Activated B cell treated with CpG ODN at 0.5 μM for 24 hours (primary cell): ENCODE results near the gene CREBL2. TPM values are rescaled to one million over a fixed set of nuclear protein-coding genes. Genes with fewer than 3 reads are reported as not detected.

Source experiments
- ATAC-seq: fragments of 200-7000 bp; cut with Tn5 transposase; one replicate; pipeline ENCODE4 v1.10.0; 2021; ENCODE audit warnings: low read depth, mild to moderate bottlenecking, moderate library complexity
- CTCF ChIA-PET: fragments of 350-600 bp; sonication (Branson Sonifier 250); formaldehyde crosslinking; loops from one replicate; lab custom pipeline; 2021; ENCODE audit warnings: antibody characterized with exemption; lab: Charles Lee
- POLR2A ChIA-PET: fragments of 350-600 bp; sonication (Branson Sonifier 250); formaldehyde crosslinking; loops from one replicate; lab custom pipeline; 2021; ENCODE audit warnings: antibody characterized with exemption; lab: Charles Lee
- DNase-seq: peaks from one replicate; pipeline ENCODE4 v3.0.0; 2022
- H3K27ac Mint-ChIP-seq: one replicate; pipeline ENCODE4 v1.8.0; 2020; ENCODE audit warnings: mixed read lengths
- H3K27me3 Mint-ChIP-seq: one replicate; pipeline ENCODE4 v1.8.0; 2021; ENCODE audit warnings: mixed read lengths
- H3K36me3 Mint-ChIP-seq: one replicate; pipeline ENCODE4 v1.8.0; 2021; ENCODE audit warnings: low read depth, mixed read lengths
- H3K4me1 Mint-ChIP-seq: one replicate; pipeline ENCODE4 v1.8.0; 2021; ENCODE audit warnings: mixed read lengths
- H3K4me3 Mint-ChIP-seq: one replicate; pipeline ENCODE4 v1.8.0; 2020; ENCODE audit warnings: mild to moderate bottlenecking, mixed read lengths
- H3K9me3 Mint-ChIP-seq: one replicate; pipeline ENCODE4 v1.8.0; 2020; ENCODE audit warnings: mixed read lengths
- intact Hi-C: fragments of 100-400 bp; cut with micrococcal nuclease; formaldehyde crosslinking; loops from one replicate; pipeline ENCODE4 v1.15.1; 2024
- total RNA-seq: library from RNA; stranded (reverse); gene quantifications from 2 replicates; pipeline ENCODE4 v1.2.3, GENCODE V29; 2022
- TF ChIP-seq, protein P1 (sequence below): fragments of 200-600 bp; IDR thresholded peaks from one replicate; pipeline ENCODE4 v1.8.0; 2022; ENCODE audit warnings: antibody characterized with exemption, mild to moderate bottlenecking

Gene CREBL2
- total RNA-seq, 1 donor from 2014 or later, result 10.1 TPM

DNA sequence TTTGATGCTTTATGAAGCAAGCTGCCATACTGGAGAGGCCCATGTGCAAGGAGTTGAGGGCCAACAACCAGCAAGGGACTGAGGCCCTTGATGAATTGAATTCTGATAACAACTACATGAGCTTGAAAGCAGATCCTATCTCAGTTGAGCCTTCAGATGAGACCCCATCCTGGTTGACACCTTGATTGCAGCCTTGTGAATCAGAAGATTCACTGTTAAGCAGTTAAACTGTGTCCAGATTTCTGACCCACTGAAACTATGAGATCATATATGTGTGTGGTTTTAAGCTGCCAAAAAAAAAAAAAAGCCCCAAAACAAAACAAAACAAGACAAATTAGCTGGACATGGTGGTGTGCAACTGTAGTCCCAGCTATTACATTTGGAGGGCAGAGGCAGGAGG, 42.2 kb downstream of the CREBL2 start:
- ChIA-PET CTCF (interaction anchor here (1.0 to 1.9 kb wide), 3 partner anchors 9 to 83 kb away, joined by 3 to 9 read pairs (median 3); no protein-coding TSS in a partner anchor), POLR2A (no interaction called here)
- H3K36me3 Mint-ChIP-seq, result peaks cover under 1% of the 10 kb centered on the region
- no peaks in the 10 kb centered on the region for H3K27me3 Mint-ChIP-seq
- peaks cover 7% of the 10 kb centered on the region for H3K4me1 Mint-ChIP-seq
- TF ChIP-seq, protein P1, sequence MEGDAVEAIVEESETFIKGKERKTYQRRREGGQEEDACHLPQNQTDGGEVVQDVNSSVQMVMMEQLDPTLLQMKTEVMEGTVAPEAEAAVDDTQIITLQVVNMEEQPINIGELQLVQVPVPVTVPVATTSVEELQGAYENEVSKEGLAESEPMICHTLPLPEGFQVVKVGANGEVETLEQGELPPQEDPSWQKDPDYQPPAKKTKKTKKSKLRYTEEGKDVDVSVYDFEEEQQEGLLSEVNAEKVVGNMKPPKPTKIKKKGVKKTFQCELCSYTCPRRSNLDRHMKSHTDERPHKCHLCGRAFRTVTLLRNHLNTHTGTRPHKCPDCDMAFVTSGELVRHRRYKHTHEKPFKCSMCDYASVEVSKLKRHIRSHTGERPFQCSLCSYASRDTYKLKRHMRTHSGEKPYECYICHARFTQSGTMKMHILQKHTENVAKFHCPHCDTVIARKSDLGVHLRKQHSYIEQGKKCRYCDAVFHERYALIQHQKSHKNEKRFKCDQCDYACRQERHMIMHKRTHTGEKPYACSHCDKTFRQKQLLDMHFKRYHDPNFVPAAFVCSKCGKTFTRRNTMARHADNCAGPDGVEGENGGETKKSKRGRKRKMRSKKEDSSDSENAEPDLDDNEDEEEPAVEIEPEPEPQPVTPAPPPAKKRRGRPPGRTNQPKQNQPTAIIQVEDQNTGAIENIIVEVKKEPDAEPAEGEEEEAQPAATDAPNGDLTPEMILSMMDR, result no peak
- DNase-seq (no peak), ATAC-seq (no peak)
- no peak overlapping the region for H3K4me3 Mint-ChIP-seq
- H3K9me3 Mint-ChIP-seq, result peaks cover 12% of the 10 kb centered on the region
- H3K27ac Mint-ChIP-seq, result no peak overlapping the region
- intact Hi-C loops, result no loop called here

DNA sequence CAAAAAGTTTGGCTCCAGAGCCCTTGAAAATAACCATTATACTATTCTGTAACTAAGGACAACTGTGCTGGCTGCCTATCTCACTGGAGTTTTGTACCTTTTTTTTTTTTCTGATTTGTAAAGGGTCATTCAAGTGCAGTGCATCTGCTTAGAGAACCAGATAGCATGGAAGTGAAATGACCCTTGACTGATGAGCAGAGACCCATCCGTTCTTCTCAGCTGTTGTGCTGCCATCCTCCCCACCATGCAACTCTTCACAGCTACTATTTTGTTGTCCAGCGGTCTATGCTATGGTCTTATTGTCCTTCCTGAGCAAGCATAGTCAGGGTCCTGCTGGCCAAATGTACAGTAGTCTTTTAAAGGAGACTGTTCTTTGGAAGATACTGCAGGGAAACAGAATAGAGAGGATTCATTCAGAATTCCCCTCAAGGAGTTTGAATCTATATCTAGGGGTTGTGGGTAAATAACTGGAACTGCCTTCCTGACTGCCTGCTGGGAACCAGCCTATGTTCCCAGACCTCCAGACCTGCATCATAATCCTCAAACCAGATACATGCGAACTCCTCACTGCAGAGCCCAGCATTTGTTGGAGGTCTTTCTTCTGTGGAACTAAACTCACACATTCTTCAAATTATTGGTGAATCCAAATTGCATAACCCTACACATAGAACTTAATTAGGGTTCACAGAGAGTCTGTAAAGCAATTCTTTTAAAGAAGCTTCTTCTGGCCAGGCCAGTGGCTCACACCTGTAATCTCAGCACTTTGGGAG, 43.2 kb downstream of the CREBL2 start:
- CTCF ChIA-PET, result interaction anchor here (0.8 to 1.9 kb wide), 8 partner anchors 8 to 90 kb away, joined by 3 to 7 read pairs (median 4); no protein-coding TSS in a partner anchor
- TF ChIP-seq, protein P1, result no peak
- Mint-ChIP-seq H3K27ac (no peak overlapping the region), H3K4me3 (no peak overlapping the region), H3K4me1 (peaks cover 7% of the 10 kb centered on the region), H3K27me3 (no peaks in the 10 kb centered on the region), H3K36me3 (no peaks in the 10 kb centered on the region), H3K9me3 (peaks cover 4% of the 10 kb centered on the region)
- ATAC-seq (no peak), DNase-seq (no peak)
- POLR2A ChIA-PET, result no interaction called here
- intact Hi-C loops, result no loop called here

DNA sequence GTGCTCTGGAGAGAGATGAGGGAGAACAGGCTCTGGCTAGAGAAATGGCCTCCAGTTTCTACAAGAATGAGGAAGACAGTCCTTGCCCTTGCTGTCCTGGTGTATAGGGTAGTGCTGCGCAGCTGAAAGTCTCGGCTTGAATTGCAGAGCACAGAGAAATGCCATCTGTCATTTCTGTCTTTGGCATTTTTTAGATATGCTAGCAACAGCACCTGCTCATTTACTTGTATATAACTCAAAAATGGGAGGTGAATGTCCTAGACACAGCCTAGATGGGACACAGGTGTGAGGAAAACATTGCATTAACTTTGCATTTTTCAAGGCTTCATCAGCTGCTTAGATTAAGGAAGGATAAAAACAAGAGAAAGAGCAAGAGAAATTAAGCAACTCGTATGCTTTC, 48.5 kb downstream of the CREBL2 start:
- intact Hi-C loops, result no loop called here
- Mint-ChIP-seq H3K9me3 (no peaks in the 10 kb centered on the region), H3K27ac (no peak overlapping the region), H3K27me3 (peaks cover 3% of the 10 kb centered on the region), H3K4me3 (no peak overlapping the region), H3K4me1 (peaks cover 7% of the 10 kb centered on the region), H3K36me3 (no peaks in the 10 kb centered on the region)
- TF ChIP-seq, protein P1, result no peak
- ChIA-PET POLR2A (no interaction called here), CTCF (no interaction called here)
- no peak for ATAC-seq
- DNase-seq, result no peak

DNA sequence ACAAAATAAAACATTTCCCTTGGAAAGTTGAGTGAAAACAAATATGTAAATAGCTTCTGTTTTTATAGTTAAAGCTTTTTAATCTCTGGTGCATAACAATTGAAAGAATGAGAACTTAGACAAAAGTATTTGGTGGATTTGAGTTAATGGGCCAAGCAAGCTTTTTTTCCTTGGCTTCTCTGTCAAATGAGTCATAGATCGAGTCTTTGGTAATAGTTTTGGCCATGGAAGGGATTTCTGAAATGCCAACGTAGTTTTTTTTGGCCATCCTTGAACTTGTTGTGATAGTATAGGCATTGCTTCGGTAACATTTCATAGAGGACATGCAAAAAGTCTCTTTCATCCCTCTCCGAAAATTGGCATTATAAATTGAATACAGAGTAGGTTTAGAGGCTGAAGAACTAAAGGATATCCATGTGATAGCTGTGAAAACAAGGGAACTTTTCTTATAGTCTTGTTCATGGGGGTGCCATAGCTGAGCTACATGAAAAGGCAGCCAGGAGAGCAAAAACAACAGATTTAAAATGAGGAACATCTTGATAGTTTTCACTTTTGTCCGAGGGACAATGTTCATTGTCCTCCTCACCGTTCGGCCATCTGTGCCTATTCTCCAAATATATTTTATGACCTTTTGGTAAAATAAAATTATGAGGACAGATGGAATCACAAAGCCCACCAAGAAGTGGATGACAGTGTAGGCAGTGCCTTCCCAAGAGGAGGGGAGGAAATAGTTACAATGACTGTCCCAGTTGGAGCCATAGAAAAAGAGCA, 49.6 kb downstream of the CREBL2 start:
- ChIA-PET CTCF (no interaction called here), POLR2A (no interaction called here)
- H3K4me3 Mint-ChIP-seq, result no peak overlapping the region
- DNase-seq (no peak), ATAC-seq (no peak)
- TF ChIP-seq, protein P1, result no peak
- H3K27me3 Mint-ChIP-seq, result peaks cover 3% of the 10 kb centered on the region
- no peaks in the 10 kb centered on the region for H3K9me3 Mint-ChIP-seq
- intact Hi-C loops, result no loop called here
- no peaks in the 10 kb centered on the region for H3K36me3 Mint-ChIP-seq
- no peak overlapping the region for H3K27ac Mint-ChIP-seq
- no peaks in the 10 kb centered on the region for H3K4me1 Mint-ChIP-seq

DNA sequence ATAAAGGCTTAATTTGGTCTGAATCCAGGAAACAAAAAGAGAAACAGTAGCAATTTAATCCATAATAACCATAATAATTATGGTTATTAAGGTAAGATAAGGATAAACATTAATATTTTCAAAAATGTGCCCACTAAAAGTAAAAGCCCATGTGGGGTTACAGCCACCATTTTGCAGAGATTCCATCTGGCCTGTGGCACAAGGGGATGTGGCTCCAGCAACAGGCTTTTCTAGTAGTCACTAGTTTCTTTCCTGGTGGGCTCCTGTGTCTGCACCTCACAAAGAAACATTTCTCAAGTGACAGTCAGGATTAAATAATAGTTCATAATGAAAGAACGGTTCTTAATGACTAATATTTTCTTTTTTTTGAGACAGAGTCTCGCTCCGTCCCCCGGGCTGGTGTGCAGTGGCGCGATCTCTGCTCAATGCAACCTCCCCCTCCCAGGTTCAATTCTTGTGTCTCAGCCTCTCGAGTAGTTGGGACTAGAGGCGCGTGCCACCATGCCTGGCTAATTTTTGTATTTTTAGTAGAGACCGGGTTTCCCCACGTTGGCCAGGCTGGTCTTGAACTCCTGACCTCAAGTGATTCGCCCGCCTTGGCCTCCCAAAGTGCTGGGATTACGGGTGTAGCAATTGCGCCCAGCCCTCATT, 52.1 kb downstream of the CREBL2 start:
- Mint-ChIP-seq H3K9me3 (no peaks in the 10 kb centered on the region), H3K4me3 (no peak overlapping the region), H3K27ac (no peak overlapping the region), H3K27me3 (peaks cover 3% of the 10 kb centered on the region), H3K36me3 (no peaks in the 10 kb centered on the region), H3K4me1 (no peaks in the 10 kb centered on the region)
- ChIA-PET POLR2A (interaction anchor here (0.9 to 1.0 kb wide), 2 partner anchors 59 to 62 kb away, joined by 3 read pairs; no protein-coding TSS in a partner anchor), CTCF (no interaction called here)
- intact Hi-C loops, result no loop called here
- DNase-seq, result no peak
- TF ChIP-seq, protein P1, result no peak
- ATAC-seq, result no peak
